Testis (tissue), 2 donors: ENCODE data around the gene FOXP4.

Experiments
- CTCF ChIP-seq, 3 experiments: fragments of 450-650 bp in 2 of 3; fragments of 200-600 bp in 1 of 3; sonication (generic) in 1 of 3; IDR thresholded peaks; one replicate each; pipeline ENCODE4 v1.5.1; 2016 to 2019; ENCODE audit warnings: antibody characterized with exemption in 3 of 3, mild to moderate bottlenecking in 2 of 3, moderate library complexity in 1 of 3
- POLR2A ChIP-seq: fragments of 450-650 bp; IDR thresholded peaks from one replicate; pipeline ENCODE4 v1.6.1; 2017; ENCODE audit warnings: antibody characterized with exemption, mild to moderate bottlenecking, moderate library complexity

- no peak for TF ChIP-seq POLR2A
- no peak for TF ChIP-seq CTCF (IDR thresholded peaks at IDR 0.05)
Observed at GRCh38 chr6:41599852-41600445, 53.8 kb downstream of the FOXP4 start.
